GM12892 (cell line): ENCODE data around the gene RHOT2.
A peak's percentile ranks its signal among the peaks of the same experiment; 100 is the strongest.

Source experiments
- DNase-seq: peaks from one replicate; pipeline ENCODE4 v3.0.0; 2011; ENCODE audit not compliant: insufficient read length
- FAIRE-seq: peaks from 2 replicates; lab custom pipeline; 2011; peaks lifted over from hg19 to GRCh38; lab: Jason Lieb, UNC
- POLR2A ChIP-seq: IDR thresholded peaks from 2 replicates; pipeline ENCODE4 v1.6.1; 2011; ENCODE audit warnings: low read depth, low read length, control low read depth
- POLR2AphosphoS5 ChIP-seq: IDR thresholded peaks from 2 replicates; pipeline ENCODE4 v1.6.1; 2011; ENCODE audit warnings: low read depth, low read length, control low read depth
- TAF1 ChIP-seq: IDR thresholded peaks from 2 replicates; pipeline ENCODE4 v1.6.1; 2011; ENCODE audit warnings: low read depth, mild to moderate bottlenecking, control low read depth, low read length, borderline replicate concordance

Gene RHOT2

DNA sequence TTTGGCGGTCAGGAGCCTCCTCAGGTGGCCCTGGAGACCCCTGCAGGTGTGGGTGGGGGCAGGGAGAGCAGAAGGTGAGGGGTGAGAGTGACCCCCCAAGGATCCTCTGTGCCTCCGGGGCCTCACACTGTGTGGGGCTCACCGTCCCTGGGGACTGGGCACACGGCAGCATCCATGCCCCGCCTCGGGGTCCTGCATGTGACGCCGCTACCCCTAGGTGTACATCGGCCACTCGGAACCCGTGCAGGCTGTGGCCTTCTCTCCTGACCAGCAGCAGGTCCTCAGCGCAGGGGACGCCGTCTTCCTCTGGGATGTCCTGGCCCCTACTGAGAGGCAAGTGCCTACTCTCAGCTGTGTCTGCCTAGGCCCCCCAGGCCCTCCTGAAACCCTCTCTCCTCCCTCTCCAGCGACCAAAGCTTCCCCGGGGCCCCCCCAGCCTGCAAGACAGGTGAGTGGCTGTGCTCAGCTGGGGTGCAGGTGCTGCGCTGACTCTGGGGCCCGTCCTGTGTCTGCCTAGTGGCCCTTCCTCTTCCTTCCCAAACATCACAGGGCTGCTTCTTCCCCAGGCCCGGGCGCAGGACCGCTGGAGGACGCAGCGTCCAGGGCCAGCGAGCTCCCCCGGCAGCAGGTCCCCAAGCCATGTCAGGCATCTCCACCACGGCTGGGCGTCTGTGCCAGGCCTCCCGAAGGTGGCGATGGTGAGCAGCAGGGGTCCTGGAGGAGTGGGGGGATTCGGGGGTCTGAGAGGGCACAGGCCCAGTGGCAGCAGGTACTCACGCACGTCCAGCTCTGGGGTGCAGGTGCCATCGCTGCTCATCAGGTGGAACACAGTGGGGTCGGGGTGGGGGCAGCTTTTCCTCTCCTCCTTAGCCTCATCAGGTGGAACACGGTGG lies 9.0 kb upstream of the RHOT2 start:
- DNase-seq (no peak), FAIRE-seq (no peak)
- TF ChIP-seq POLR2AphosphoS5 (no peak), POLR2A (no peak)

DNA sequence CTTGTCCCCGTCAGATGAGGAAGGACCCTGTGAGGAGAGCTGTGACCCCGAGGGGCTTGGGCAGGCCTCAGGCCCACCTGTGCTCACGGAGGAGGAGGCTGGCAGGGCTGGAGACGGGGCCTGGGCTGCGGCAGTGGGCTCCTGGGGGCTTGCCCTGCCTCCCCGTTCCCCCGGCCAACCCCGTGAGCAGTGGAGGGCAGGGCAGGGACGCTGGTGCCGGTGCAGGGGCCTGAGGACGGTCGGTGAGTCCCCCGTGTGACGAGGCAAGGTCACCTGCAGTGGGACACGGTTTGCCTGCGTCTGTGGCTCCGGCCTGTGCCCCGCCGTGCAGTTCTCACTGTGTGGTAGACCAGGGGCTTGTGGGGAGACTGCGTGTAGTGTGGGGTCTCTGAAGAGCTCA lies 8.3 kb upstream of the RHOT2 start:
- DNase-seq: no peak
- no peak for FAIRE-seq
- TF ChIP-seq POLR2AphosphoS5 (no peak), POLR2A (no peak), TAF1 (no peak)

DNA sequence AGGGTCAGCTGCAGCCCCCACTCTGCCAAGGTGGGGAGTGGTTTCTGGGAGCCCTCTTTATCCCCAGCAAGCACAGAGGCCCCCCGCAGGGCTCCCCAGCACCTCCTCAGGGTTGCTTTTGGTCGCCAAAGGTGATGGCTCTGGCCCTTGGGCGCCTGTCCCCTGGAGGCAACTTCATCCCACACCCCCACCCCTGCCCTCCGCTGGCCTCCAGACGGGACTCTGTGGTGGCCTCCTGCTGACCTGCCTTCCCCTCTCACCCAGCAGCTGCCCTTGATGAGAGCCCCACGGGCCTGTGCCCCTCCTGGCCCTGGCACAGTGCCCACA lies 7.8 kb upstream of the RHOT2 start:
- FAIRE-seq (no peak), DNase-seq (no peak)
- TF ChIP-seq TAF1: no peak
- TF ChIP-seq POLR2A: no peak
- no peak for TF ChIP-seq POLR2AphosphoS5

DNA sequence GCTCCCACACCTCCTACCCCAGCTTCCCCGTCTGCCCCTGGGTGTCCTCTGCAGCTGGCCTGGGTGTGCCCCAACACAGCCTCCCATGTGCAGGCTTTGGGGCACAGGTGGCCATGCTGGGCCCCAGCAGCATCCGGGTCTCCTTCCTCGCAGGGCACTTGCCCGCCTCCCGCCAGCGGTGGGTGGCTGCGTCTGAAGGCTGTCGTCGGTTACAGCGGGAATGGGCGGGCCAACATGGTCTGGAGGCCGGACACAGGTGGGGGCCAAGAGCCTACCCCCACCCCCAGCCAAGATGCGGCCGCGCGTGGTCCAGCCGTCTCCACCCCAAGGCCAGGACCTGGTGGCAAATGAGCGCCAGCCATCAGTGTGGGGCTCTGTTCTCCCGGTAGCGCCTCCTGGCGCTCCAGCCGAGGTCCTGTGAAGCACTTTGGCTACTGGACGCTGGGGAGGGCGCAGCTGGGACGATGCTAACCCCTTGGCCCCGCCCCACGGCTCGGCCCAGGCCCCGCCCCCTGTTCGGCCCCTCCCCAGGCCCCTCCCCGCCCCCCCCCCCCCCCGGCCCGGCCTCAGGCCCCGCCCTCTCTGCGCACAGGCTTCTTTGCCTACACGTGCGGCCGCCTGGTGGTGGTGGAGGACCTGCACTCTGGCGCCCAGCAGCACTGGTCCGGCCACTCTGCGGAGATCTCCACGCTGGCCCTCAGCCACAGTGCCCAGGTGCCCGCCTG lies 7.3 kb upstream of the RHOT2 start:
- no peak for TF ChIP-seq POLR2A
- TF ChIP-seq TAF1: no peak
- TF ChIP-seq POLR2AphosphoS5: no peak
- DNase-seq: peak; percentile 89
- FAIRE-seq: no peak

DNA sequence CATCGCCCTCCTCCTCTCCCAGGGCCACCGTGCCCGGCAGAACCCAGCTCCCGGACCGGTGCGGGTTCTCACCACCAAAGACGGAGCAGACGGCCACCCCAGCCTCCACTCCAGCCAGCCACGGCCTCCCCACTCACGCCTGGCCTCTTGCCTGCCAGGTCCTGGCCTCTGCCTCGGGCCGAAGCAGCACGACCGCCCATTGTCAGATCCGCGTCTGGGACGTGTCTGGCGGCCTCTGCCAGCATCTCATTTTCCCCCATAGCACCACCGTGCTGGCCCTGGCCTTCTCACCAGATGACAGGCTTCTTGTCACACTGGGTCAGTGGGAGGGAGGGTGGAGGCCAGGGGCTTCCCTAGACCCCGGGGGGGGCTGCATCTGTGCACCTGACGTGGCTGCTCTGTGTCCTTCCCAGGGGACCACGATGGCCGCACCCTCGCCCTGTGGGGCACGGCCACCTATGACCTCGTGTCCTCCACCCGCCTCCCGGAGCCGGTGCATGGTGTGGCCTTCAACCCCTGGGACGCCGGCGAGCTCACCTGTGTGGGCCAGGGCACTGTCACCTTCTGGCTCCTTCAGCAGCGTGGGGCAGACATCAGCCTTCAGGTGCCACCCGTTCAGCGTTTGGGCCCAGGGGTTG lies 6.6 kb upstream of the RHOT2 start:
- FAIRE-seq (no peak), DNase-seq (no peak)
- TF ChIP-seq POLR2A (no peak; the same call in 1 of the 2 replicates), POLR2AphosphoS5 (no peak), TAF1 (no peak)

DNA sequence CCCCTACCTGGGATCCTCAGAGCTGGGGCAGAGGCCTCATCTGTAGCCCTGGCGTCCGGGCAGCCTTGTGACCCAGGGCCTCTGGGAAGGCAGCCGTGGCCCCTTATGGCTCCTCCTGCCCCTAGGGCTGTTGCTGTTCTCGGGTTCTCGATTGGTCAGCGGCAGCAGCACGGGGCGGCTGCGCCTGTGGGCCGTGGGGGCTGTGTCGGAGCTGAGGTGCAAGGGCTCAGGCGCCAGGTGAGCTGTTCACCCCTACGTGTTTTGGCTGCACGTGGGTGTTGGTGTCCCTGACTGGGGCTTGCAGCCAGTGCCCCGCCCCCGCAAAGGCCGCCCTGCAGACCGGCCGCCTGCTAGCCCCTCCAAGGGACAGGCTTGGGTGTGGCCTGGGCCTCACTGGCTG lies 5.8 kb upstream of the RHOT2 start:
- FAIRE-seq (no peak), DNase-seq (no peak)
- TF ChIP-seq TAF1 (no peak), POLR2AphosphoS5 (no peak), POLR2A (no peak)

DNA sequence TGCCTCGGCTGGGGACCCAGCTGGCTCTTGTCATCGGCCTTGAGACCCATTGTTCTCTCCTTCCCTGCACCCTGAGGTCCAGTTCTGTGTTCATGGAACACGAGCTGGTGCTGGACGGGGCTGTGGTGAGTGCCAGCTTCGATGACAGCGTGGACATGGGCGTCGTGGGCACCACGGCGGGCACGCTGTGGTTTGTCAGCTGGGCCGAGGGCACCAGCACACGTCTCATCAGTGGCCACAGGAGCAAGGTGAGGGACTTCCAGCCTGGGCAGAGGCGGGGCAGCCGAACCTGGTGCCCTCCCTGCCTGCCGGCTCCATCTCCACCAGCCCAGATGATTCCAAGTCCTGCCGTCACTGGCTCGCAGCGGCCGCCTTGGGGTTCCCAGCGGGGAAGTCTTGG lies 5.3 kb upstream of the RHOT2 start:
- DNase-seq: no peak
- TF ChIP-seq POLR2A (no peak), POLR2AphosphoS5 (no peak), TAF1 (no peak)
- no peak for FAIRE-seq

DNA sequence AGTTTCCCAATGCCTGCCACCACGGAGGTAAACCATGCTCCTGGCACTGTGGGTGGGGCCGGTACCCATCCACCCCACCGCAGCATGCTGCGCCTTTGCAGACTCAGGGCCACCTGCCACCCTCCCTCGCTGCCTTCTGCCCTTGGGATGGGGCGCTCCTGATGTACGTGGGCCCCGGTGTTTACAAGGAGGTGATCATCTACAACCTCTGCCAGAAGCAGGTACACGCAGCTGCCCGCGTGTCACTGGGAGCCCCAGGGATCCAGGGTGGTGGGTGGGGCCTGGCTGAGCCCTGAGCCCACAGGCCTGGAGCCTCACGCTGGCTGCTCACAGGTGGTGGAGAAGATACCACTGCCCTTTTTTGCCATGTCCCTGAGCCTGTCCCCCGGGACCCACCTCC lies 1.4 kb upstream of the RHOT2 start:
- FAIRE-seq (no peak), DNase-seq (no peak)
- TF ChIP-seq POLR2A (no peak), TAF1 (no peak), POLR2AphosphoS5 (no peak)

DNA sequence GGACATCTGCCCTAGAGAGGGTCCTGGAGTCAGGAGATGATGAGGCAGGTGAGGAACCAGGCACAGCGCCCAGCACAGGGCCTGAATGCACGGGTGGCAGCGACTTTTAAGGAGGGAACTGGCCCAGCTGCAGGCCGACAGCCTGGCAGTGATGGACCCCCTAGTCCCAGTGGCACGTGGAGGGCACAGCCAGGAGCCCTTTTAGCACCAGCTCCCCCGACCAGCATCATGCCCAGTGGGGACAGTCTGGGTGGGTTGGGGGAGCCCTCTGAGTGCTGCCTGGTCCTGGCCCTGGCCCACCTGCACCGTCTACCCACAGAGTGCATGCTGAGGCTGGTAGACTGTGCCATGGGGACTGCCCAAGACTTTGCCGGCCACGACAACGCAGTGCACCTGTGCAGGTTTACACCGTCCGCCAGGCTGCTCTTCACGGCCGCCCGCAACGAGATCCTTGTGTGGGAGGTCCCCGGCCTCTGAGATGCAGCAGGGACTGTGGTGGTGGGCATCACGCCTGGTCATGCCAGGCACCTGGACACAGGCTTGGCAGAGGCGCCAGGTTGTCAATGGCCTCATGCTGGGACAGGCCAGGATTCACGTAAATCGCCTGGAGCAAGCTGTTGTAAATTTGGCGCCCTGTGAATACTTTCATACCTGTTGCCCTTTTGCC lies 686 bp upstream of the RHOT2 start:
- FAIRE-seq (peak; percentile 46), DNase-seq (no peak)
- TF ChIP-seq POLR2AphosphoS5 (no peak), POLR2A (no peak), TAF1 (no peak)

DNA sequence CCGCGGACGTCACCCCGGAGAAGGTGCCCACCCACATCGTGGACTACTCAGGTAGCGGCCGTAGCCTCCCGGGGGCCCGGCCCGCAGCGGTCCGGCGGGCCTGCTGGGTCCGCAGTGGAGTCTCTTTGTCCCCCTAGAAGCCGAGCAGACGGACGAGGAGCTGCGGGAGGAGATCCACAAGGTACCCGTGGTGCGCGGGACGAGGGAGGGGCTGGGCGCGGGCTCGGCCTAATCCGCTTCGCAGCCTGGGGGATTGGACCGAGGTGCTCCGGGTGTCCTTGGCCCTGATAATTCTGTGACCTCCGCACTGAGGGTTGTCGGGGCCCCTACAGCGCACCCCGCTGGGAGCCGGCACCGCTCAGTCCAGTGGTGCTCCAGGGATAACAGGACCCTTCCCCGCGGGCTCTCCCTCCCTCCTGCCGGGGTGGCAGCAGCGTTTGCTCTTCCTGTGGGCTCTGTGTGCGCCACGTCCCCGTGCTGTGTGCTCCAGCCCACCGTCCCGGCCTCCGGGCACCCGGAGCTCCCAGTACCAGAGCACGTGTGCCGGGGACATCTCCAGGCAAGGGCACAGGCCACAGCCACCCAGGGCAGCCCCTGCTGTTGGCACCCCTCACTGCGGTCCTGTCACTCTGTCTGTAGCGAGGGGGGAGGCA lies 713 bp downstream of the RHOT2 start:
- FAIRE-seq: no peak
- no peak for TF ChIP-seq TAF1
- no peak for TF ChIP-seq POLR2A
- no peak for TF ChIP-seq POLR2AphosphoS5
- DNase-seq: no peak

DNA sequence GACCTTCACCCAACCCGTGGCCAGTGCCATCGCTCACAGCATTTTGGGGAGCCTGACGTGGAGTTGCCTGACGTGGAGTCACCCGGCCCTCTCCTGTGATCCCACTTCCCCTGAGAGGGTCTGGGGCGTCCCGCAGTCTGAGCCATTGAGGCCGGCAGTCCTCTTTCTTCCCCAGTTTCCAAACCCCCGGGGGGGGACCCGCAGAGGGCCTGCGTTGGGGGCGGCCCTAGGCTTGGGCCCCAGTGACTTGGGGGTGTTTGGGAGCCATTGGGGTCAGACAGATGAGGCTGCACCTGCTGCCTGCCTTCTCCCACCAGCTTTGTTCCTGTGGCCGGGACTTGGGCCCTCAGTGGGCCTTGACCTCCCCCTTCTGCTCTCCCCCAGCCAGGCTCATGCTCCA lies 1.7 kb downstream of the RHOT2 start:
- FAIRE-seq: no peak
- TF ChIP-seq POLR2A: no peak
- TF ChIP-seq TAF1: no peak
- no peak for DNase-seq
